Measurements from ENCODE around the gene SOCS1. TPM values are rescaled to one million over a fixed set of nuclear protein-coding genes. Genes with fewer than 3 reads are reported as not detected.
"Not testable (repeated sequence)": the region's sequence is repeated elsewhere in the genome, so short reads cannot be mapped to it uniquely, and the experiment has no call there.

The SOCS1 gene
- total RNA-seq, 1 donor from 2014 or later: 1.6 TPM

DNA sequence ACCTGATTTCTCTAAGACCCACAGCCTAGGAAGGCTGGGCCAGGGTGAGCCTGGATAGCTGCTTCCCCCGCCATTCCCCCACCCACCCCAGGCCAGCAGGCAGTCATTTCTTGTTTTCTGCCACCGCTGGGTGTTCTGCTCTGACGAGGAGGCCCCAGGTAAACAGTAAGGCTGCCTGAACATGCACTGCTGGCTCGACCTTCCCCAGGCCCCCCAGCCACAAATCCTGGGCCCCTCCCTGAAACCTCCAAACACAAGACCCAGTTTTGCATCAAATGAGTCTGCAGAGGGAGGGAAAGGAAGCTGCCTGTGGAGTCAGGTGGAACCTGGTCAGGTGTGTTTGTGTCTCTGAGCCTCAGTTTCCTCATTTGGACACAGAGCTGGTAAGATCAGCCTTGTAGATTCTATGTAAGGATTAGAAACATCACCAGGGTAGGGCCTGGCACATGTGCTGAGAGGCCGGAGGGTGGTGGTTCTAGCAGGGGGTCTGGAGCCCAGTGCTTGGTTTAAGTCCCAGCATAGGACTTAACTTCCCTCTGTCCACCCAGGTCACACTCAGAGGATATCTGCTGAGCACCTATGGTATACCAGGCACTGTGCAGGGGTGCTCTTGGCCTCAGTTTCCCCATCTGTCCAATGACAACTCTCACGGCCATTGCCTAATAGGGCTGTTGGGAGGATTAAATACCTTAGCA, 44.0 kb upstream of the SOCS1 start:
- TF ChIP-seq, protein P1, sequence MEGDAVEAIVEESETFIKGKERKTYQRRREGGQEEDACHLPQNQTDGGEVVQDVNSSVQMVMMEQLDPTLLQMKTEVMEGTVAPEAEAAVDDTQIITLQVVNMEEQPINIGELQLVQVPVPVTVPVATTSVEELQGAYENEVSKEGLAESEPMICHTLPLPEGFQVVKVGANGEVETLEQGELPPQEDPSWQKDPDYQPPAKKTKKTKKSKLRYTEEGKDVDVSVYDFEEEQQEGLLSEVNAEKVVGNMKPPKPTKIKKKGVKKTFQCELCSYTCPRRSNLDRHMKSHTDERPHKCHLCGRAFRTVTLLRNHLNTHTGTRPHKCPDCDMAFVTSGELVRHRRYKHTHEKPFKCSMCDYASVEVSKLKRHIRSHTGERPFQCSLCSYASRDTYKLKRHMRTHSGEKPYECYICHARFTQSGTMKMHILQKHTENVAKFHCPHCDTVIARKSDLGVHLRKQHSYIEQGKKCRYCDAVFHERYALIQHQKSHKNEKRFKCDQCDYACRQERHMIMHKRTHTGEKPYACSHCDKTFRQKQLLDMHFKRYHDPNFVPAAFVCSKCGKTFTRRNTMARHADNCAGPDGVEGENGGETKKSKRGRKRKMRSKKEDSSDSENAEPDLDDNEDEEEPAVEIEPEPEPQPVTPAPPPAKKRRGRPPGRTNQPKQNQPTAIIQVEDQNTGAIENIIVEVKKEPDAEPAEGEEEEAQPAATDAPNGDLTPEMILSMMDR (conservative IDR thresholded peaks at IDR 0.05): no peak
- H3K9me3 Mint-ChIP-seq: no peaks in the 10 kb centered on the region
- no peak overlapping the region for H3K27ac Mint-ChIP-seq (ENCODE audit: unreplicated experiment)
- DNase-seq (ENCODE audit: low read depth, low spot score): no peak
- no peaks in the 10 kb centered on the region for H3K36me3 Mint-ChIP-seq (ENCODE audit: low read depth)
- H3K4me3 Mint-ChIP-seq: no peak overlapping the region
- peaks cover 2% of the 10 kb centered on the region for H3K27me3 Mint-ChIP-seq (ENCODE audit: low read depth)
- H3K4me1 Mint-ChIP-seq: peaks cover 7% of the 10 kb centered on the region

GRCh38 chr16:11298950-11299547, 43.0 kb upstream of the SOCS1 start:
- H3K9me3 Mint-ChIP-seq; DNase-seq (ENCODE audit: low read depth, low spot score); H3K27ac Mint-ChIP-seq (ENCODE audit: unreplicated experiment): not testable (repeated sequence)

GRCh38 chr16:11298143-11298900, 42.3 kb upstream of the SOCS1 start:
- TF ChIP-seq, protein P1 (conservative IDR thresholded peaks at IDR 0.05): no peak
- no peak overlapping the region for H3K27ac Mint-ChIP-seq (ENCODE audit: unreplicated experiment)
- no peaks in the 10 kb centered on the region for H3K9me3 Mint-ChIP-seq
- no peak overlapping the region for H3K4me3 Mint-ChIP-seq
- DNase-seq (ENCODE audit: low read depth, low spot score): no peak
- peaks cover 2% of the 10 kb centered on the region for H3K27me3 Mint-ChIP-seq (ENCODE audit: low read depth)
- no peaks in the 10 kb centered on the region for H3K36me3 Mint-ChIP-seq (ENCODE audit: low read depth)
- peaks cover 7% of the 10 kb centered on the region for H3K4me1 Mint-ChIP-seq

More at GRCh38 chr16:11298950-11299547, 43.0 kb upstream of the SOCS1 start:
- H3K4me3 Mint-ChIP-seq; H3K27me3 Mint-ChIP-seq (ENCODE audit: low read depth); H3K4me1 Mint-ChIP-seq; H3K36me3 Mint-ChIP-seq (ENCODE audit: low read depth): not testable (repeated sequence)

DNA sequence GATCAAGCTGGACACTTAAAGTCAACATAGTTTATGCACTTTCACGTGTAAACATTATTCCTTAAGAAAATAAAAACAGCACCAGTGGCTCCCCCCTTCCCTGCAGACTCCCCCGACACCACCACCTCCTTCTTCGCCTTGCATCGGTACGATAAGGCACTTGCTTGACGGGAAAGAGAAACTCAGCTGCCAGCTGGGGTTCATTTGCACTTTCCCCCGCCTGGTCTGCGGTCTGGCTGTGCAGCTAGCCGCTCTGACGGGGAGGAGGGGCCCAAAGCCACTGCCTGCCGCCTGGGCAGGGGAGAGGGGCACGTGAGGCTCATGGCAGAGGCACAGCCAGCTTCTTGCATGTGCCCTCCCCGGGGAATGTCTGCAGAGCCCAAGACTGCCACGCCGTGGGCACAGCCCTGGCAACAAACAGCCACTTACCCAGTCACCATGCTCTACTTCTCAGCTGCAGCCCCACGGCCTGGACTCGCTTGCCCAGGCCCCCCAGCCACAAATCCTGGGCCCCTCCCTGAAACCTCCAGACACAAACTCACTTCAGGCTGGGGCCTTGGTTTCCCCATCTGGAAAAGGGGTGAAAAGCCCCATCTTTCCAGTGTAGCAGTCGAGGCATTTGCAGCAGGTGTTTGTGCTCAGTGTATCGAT, 41.6 kb upstream of the SOCS1 start:
- DNase-seq (ENCODE audit: low read depth, low spot score): no peak
- peaks cover 7% of the 10 kb centered on the region for H3K4me1 Mint-ChIP-seq
- no peak overlapping the region for H3K4me3 Mint-ChIP-seq
- TF ChIP-seq, protein P1 (conservative IDR thresholded peaks at IDR 0.05): no peak
- H3K36me3 Mint-ChIP-seq (ENCODE audit: low read depth): no peaks in the 10 kb centered on the region
- no peaks in the 10 kb centered on the region for H3K9me3 Mint-ChIP-seq
- H3K27ac Mint-ChIP-seq (ENCODE audit: unreplicated experiment): no peak overlapping the region
- H3K27me3 Mint-ChIP-seq (ENCODE audit: low read depth): peaks cover 2% of the 10 kb centered on the region

DNA sequence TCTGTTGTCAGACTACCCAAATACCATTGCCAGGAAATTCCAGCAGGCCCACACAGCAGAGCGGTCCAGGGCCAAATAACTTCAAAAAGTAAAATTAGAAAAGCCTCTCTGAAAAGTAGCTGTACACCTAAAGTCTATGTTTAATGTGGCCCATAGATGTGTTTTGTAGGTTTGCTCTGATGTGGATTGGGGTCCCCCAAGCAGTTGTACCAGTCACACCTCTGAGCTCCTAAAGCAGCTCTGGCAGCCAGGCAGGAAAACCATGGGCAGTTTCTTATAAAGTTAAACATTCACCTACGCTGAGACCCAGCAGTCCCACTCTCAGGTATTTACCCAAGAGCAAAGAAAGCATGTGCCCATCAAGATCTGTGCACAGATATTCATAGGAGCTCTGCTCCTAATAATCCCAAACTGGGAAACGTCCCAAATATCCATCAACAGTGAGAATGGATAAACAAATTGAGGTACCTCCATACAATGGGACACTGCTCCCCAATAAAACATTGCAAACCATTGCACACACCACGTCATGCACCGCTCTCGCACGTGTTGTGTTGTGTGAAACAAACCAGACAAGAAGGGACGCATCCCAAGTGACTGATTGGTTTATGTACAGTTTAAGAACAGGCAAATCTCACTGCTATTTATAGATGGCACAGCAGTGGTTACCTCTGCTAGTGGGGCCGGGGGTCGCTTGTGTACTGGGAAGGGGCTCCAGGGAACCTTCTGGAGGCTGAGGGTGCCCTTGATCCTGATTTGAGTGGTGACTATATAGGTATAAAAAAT, 40.9 kb upstream of the SOCS1 start:
- TF ChIP-seq, protein P1 (conservative IDR thresholded peaks at IDR 0.05): no peak
- peaks cover 7% of the 10 kb centered on the region for H3K4me1 Mint-ChIP-seq
- no peaks in the 10 kb centered on the region for H3K9me3 Mint-ChIP-seq
- peaks cover 2% of the 10 kb centered on the region for H3K27me3 Mint-ChIP-seq (ENCODE audit: low read depth)
- no peak overlapping the region for H3K27ac Mint-ChIP-seq (ENCODE audit: unreplicated experiment)
- no peaks in the 10 kb centered on the region for H3K36me3 Mint-ChIP-seq (ENCODE audit: low read depth)
- no peak for DNase-seq (ENCODE audit: low read depth, low spot score)
- H3K4me3 Mint-ChIP-seq: no peak overlapping the region
